Mammary epithelial cell (primary cell): ENCODE data around the gene REXO4.

Experiments used
- EZH2 ChIP-seq: IDR thresholded peaks from 2 replicates; pipeline ENCODE4 v1.6.1; 2012; ENCODE audit warnings: low read length, inconsistent platforms, borderline replicate concordance
- TF ChIP-seq, protein P1 (sequence below), 2 donors: IDR thresholded peaks in 1 of 2; conservative IDR thresholded peaks in 1 of 2; 2 replicates each; pipeline ENCODE4 v1.5.1; 2011 to 2012; ENCODE audit warnings: inconsistent platforms in 2 of 2, low read length in 2 of 2, mild to moderate bottlenecking in 2 of 2, control low read depth in 1 of 2, low read depth in 1 of 2; ENCODE audit not compliant: insufficient read depth in 1 of 2; ENCODE audit errors: extremely low read depth in 1 of 2

DNA sequence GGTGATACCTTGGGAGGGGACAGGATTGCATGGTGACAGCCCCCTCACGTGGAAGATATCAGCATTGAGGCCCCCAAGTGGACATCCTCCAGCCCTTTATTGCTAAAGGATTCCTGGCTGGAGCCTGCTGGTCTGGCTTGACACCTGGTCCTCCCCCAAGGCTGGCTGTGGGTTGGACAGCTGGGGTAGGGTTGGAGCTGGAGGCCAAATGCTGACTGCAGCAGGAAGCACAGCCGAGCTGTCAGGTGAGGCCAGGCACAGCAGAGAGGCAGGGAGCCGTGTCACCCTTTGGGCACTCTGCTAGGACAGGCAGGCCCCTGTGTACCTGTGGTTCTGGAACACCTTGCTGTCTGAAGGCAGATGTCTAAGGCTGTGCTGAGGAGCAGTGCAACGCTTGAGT is 44.2 kb upstream of the REXO4 start:
- TF ChIP-seq, protein P1, sequence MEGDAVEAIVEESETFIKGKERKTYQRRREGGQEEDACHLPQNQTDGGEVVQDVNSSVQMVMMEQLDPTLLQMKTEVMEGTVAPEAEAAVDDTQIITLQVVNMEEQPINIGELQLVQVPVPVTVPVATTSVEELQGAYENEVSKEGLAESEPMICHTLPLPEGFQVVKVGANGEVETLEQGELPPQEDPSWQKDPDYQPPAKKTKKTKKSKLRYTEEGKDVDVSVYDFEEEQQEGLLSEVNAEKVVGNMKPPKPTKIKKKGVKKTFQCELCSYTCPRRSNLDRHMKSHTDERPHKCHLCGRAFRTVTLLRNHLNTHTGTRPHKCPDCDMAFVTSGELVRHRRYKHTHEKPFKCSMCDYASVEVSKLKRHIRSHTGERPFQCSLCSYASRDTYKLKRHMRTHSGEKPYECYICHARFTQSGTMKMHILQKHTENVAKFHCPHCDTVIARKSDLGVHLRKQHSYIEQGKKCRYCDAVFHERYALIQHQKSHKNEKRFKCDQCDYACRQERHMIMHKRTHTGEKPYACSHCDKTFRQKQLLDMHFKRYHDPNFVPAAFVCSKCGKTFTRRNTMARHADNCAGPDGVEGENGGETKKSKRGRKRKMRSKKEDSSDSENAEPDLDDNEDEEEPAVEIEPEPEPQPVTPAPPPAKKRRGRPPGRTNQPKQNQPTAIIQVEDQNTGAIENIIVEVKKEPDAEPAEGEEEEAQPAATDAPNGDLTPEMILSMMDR (conservative IDR thresholded peaks at IDR 0.05 in 1 of 2, IDR thresholded peaks at IDR 0.05 in 1 of 2; ENCODE audit: extremely low read depth in 1 of 2, insufficient read depth in 1 of 2, low read depth in 1 of 2, low read length in 2 of 2): no peak
- no peak for TF ChIP-seq EZH2
